DMS153 treated with DMSO at 0.1 percent for 48 hours (cell line): Measurements from ENCODE around the gene INSR.

Experiments
- DNase-seq: peaks from one replicate; lab custom pipeline; 2025; ENCODE audit not compliant: unreplicated experiment; lab: John Stamatoyannopoulos, UW

Gene INSR

GRCh38 chr19:7295912-7296536 lies 1.8 kb upstream of the INSR start:
- no peak for DNase-seq

GRCh38 chr19:7294558-7295212 lies 471 bp upstream of the INSR start:
- peak; percentile 50 for DNase-seq

GRCh38 chr19:7292950-7293761 lies 1.1 kb downstream of the INSR start:
- no peak for DNase-seq

DNA sequence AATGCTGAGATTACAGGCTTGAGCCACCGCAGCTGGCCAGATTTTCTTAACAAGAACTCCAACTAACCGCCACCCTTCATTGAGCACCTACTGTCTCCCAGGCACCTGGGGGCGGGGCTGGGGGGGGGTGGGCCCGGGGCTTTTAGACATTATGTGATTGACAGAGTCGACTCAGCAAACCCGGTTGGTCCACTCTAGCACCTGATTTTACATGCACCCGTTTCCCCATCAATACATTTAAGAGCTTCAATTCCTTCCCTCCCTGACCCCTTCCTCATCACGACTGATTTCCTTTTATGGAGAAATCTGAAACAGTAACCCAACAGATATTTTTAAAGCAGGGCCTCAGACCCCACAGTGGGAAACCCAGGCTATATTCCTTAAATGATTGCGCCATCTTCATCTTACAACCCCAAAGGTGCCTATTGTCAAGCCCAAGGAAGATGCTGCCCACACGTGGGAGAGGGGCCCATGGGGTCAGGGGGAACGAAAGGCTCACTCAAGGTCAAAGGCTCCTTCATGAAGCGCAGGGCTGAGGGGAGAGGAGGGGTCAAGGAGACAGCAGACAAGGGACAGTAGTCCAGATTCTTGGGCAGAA lies 1.8 kb downstream of the INSR start:
- no peak for DNase-seq

- no peak for DNase-seq
These were observed 5.2 kb downstream of the INSR start for GRCh38 chr19:7288977-7289376.

- DNase-seq = no peak
These were observed 6.1 kb downstream of the INSR start for GRCh38 chr19:7288131-7288530.

DNA sequence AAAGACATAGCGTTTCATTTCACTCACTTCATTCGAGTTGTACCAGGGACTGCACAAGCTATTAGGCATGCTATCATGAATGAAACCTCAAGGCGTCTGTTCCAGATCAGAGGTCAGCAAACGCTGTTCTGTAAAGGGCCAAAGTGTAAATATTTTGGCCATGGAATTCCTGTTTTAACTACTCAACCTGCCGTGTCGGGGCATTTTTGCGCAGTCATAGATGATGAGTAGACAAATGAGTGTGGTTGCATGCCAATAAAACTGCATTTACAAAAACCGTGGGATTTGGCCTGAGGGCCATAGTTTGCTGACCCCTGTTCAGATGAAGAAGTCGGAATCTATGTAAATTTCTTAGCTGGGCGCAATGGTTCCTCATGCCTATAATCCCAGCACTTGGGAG lies 6.5 kb downstream of the INSR start:
- DNase-seq = no peak

GRCh38 chr19:7280940-7281666 lies 13.1 kb downstream of the INSR start:
- DNase-seq = no peak

DNA sequence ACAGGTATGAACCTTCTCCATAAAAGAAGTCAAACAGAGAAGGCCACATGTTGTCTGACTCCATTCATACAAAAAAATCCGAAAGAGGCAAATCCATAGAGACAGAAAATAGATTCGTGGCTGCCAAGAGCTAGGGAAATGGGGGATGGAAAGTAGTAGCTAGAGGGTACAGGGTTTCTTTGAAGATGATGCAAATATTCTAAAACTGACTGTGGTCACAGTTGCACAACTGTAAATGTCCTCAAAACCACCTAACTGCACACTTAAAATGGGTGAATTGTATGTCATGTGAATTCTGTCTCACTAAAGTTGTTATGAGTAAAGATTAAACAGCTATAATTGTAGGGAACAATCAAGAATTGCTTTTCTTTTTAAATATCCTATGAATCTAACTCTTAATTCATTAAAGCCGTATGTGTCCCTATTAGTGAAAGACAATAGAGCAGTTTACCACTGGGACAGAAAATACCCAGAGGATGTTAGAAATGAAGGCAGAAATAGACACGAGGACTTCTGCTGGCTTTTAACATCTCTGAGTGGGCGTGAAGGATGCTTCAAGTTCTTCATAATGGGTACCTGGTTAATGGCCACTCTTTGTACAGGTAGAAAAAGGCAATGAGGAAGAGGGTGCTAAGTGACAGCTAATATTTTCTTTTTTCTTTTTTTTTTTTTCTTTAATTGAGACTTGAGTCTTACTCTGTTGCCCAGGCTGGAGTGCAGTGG lies 21.2 kb downstream of the INSR start:
- no peak for DNase-seq

GRCh38 chr19:7268705-7269098 lies 25.5 kb downstream of the INSR start:
- DNase-seq = no peak

DNA sequence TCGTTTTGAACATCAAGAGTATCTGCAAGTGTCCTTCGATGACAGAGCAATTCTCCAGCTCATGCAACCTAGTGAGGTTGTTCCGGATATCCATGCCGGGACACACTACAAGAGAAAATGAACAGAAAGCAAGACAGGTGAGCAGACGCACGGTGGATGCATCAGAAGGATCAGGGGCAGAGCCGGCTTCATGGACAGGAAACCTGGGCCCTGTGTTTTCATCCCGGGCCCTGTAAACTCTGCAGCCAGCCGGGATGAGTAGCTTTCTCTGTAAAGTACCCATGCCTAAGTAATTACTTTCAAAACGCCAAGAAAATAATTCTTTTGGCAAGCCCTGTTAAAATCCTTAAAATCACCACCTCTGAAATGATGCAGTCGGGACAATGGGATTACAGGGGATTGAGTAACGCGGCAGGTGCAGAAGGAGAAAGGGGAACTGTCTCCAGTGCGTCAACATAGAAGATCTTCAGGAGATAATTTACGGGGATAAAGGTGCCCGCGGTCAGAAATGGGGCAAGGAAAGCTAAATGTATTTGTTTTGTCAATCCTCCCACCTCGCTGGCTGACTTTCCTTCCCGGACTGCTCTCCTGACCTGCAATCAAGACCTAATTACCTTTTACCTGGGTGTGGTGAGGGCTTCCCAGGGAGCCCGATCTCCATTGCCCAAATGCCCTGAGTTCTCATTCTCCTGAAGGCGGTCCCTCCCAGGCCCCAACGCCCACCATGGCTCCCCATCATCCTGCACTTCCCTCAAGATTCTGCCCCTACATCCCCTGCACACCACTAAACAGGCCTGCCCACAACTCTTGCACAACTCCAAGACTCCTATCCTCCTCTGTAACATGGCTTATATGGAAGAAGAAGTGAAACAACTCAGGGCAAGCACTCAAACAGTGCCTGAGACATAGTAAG lies 26.2 kb downstream of the INSR start:
- DNase-seq = no peak

GRCh38 chr19:7266832-7267231 lies 27.4 kb downstream of the INSR start:
- DNase-seq = no peak

GRCh38 chr19:7265963-7266362 lies 28.3 kb downstream of the INSR start:
- no peak for DNase-seq

DNA sequence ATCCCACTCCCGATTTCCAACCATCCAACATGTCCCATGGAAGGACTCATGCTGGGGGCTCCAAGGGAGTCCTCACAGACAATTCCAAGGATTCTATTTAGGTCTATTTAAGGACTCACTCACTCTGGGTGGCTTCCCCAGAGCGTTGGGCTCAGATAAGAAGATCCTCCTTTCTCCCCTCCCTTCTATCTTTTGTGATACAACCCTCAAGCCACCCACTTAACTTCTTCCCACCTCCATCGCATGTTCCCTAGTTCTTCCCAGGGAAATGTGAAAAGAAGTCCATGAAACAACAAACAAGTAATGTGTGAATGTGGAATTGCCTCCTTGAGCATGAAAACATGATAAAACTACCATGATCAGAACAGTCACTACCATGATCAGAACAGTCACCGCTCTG lies 29.4 kb downstream of the INSR start:
- DNase-seq = no peak

- no peak for DNase-seq
These were observed 30.7 kb downstream of the INSR start for GRCh38 chr19:7263521-7263920.

- no peak for DNase-seq
These were observed 31.1 kb downstream of the INSR start for GRCh38 chr19:7263066-7263465.

GRCh38 chr19:7262470-7262869 lies 31.7 kb downstream of the INSR start:
- no peak for DNase-seq

GRCh38 chr19:7260161-7260560 lies 34.1 kb downstream of the INSR start:
- no peak for DNase-seq

- DNase-seq = no peak
These were observed 35.3 kb downstream of the INSR start for GRCh38 chr19:7258840-7259395.
